ENCODE data around the gene DGKZ. TPM values are rescaled to one million over a fixed set of nuclear protein-coding genes. Genes with fewer than 3 reads are reported as not detected.

Gene DGKZ
- polyA plus RNA-seq, 12 donors, result 45.9 to 91.5 (median 64.7) TPM; not detected in 1

GRCh38 chr11:46392421-46393230, 45.4 kb downstream of the DGKZ start:
- DNase-seq, result peak; percentile 88

- DNase-seq, result no peak
Observed at GRCh38 chr11:46393231-46393616, 46.0 kb downstream of the DGKZ start.

GRCh38 chr11:46393759-46394158, 46.5 kb downstream of the DGKZ start:
- no peak for DNase-seq

- no peak for DNase-seq
Observed at GRCh38 chr11:46397526-46397925, 50.3 kb downstream of the DGKZ start.

- no peak for DNase-seq
Observed at GRCh38 chr11:46402957-46403902, 56.0 kb downstream of the DGKZ start.

GRCh38 chr11:46404476-46405017, 57.3 kb downstream of the DGKZ start:
- DNase-seq, result no peak

GRCh38 chr11:46407635-46408034, 60.4 kb downstream of the DGKZ start:
- no peak for DNase-seq

GRCh38 chr11:46408407-46408986, 61.2 kb downstream of the DGKZ start:
- no peak for DNase-seq

- DNase-seq, result no peak
Observed at GRCh38 chr11:46410021-46410420, 62.8 kb downstream of the DGKZ start.

GRCh38 chr11:46413760-46414465, 66.7 kb downstream of the DGKZ start:
- DNase-seq, result no peak

- no peak for DNase-seq
Observed at GRCh38 chr11:46414466-46414796, 67.2 kb downstream of the DGKZ start.

- DNase-seq, result no peak
Observed at GRCh38 chr11:46414879-46415278, 67.6 kb downstream of the DGKZ start.

GRCh38 chr11:46417711-46418110, 70.4 kb downstream of the DGKZ start:
- DNase-seq, result no peak

GRCh38 chr11:46418751-46419150, 71.5 kb downstream of the DGKZ start:
- no peak for DNase-seq

- no peak for DNase-seq
Observed at GRCh38 chr11:46420513-46420912, 73.2 kb downstream of the DGKZ start.

- no peak for DNase-seq
Observed at GRCh38 chr11:46421257-46421880, 74.1 kb downstream of the DGKZ start.

- DNase-seq, result no peak
Observed at GRCh38 chr11:46422588-46422987, 75.3 kb downstream of the DGKZ start.

GRCh38 chr11:46426233-46426991, 79.1 kb downstream of the DGKZ start:
- no peak for DNase-seq

GRCh38 chr11:46427364-46427763, 80.1 kb downstream of the DGKZ start:
- DNase-seq, result no peak

GRCh38 chr11:46429717-46430116, 82.5 kb downstream of the DGKZ start:
- DNase-seq, result no peak

Measured in muscle of arm (tissue), 12 donors.